Measurements from ENCODE around the gene OR52N4.
A peak's percentile ranks its signal among the peaks of the same experiment; 100 is the strongest.
"Not testable (repeated sequence)": the region's sequence is repeated elsewhere in the genome, so short reads cannot be mapped to it uniquely, and the experiment has no call there.

Gene OR52N4
- total RNA-seq: 0.11 to 2.3 (median 1.3) reads per million in 3 experiments

- DNase-seq: no peak
Measured at GRCh38 chr11:5753943-5754342, at the start of gene OR52N4. Gene OR52N4 (plus strand): TSS chr11:5754243. CDS start chr11:5754741, 498 bp downstream.

- DNase-seq: no peak
Measured at GRCh38 chr11:5705688-5706087, 48.4 kb upstream of the OR52N4 start.

GRCh38 chr11:5712507-5712906 is 41.5 kb upstream of the OR52N4 start:
- DNase-seq: peak; percentile 15

GRCh38 chr11:5713695-5714094 is 40.3 kb upstream of the OR52N4 start:
- no peak for DNase-seq

- not testable (repeated sequence) for DNase-seq
Measured at GRCh38 chr11:5716518-5716917, 37.5 kb upstream of the OR52N4 start.

- no peak for DNase-seq
Measured at GRCh38 chr11:5719703-5720495, 34.1 kb upstream of the OR52N4 start.

- DNase-seq: no peak
Measured at GRCh38 chr11:5722622-5723021, 31.4 kb upstream of the OR52N4 start.

GRCh38 chr11:5726351-5726750 is 27.7 kb upstream of the OR52N4 start:
- no peak for DNase-seq

GRCh38 chr11:5727691-5728090 is 26.4 kb upstream of the OR52N4 start:
- no peak for DNase-seq

GRCh38 chr11:5736396-5736795 is 17.6 kb upstream of the OR52N4 start, which contains the start of gene OR56B1:
Gene OR56B1 (plus strand): TSS chr11:5736448. CDS start chr11:5736517, 69 bp downstream.
- no peak for DNase-seq

GRCh38 chr11:5737091-5737490 is 17.0 kb upstream of the OR52N4 start:
- no peak for DNase-seq

GRCh38 chr11:5737670-5738392 is 16.2 kb upstream of the OR52N4 start:
- DNase-seq: no peak

GRCh38 chr11:5738431-5738830 is 15.6 kb upstream of the OR52N4 start:
- DNase-seq: no peak

GRCh38 chr11:5746614-5747013 is 7.4 kb upstream of the OR52N4 start:
- no peak for DNase-seq

GRCh38 chr11:5749836-5750235 is 4.2 kb upstream of the OR52N4 start:
- DNase-seq: no peak

- no peak for DNase-seq
Measured at GRCh38 chr11:5767056-5767455, 13.0 kb downstream of the OR52N4 start.

GRCh38 chr11:5783255-5783654 is 29.2 kb downstream of the OR52N4 start, which contains the start of gene OR52N5:
Gene OR52N5 (minus strand): TSS chr11:5783355. CDS start chr11:5778634, 4,721 bp downstream.
- DNase-seq: no peak

GRCh38 chr11:5791165-5791564 is 37.1 kb downstream of the OR52N4 start, which contains the start of gene OR52N1:
Gene OR52N1 (minus strand): TSS chr11:5791265. CDS start chr11:5788816, 2,449 bp downstream.
- DNase-seq: no peak

GRCh38 chr11:5796541-5796940 is 42.5 kb downstream of the OR52N4 start:
- no peak for DNase-seq

GRCh38 chr11:5803982-5804381 is 49.9 kb downstream of the OR52N4 start:
- no peak for DNase-seq

Data from central memory CD4-positive, alpha-beta T cell (primary cell).